Medulla oblongata (tissue), 1 donor: ENCODE data around the gene ZNF223.

Experiments used
- DNase-seq: peaks from one replicate; pipeline ENCODE4 v3.0.0-alpha.2; 2015; ENCODE audit errors: extremely low spot score

The ZNF223 gene

DNA sequence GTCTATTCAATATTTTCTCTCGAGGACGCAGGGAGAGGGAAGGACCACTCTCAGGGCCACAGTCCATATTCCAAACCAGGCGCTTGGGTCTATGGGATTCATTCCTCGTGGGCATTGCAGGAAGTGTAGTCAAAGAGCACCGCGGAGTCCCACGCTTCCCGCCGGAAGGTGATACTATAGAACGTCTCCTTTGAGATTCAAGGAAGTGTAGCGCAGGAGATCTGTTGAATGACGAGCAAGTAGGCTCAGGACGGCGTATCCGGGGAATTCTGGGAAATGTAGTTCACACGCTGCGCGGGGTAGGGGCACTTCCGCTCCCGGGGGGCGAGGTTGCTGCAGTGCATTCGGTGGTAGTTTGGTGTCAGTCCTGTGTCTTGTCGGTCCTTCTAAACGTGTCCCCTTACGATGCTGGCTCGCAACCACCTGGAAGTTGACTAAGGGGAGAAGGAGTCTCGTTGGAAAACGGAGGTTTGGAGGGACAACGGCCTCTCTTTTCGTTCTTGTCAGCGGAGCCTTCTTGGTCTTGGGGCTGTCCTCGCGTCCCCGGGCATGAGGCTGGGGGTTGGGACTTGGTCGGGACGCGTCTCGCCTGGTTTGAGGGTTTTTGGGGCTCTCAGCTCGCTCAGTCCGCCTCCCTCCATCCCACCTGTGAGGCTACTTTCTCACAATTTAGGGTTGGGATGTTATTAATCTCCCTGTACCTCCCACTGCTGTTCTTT lies 20.1 kb downstream of the ZNF223 start, which contains the start of gene ZNF284:
TSS of gene ZNF284 (plus strand) at position 336 of the 719 bp plus-strand sequence. CDS start 4,231 bp downstream, outside the sequence.
- peak; percentile 95 for DNase-seq

DNA sequence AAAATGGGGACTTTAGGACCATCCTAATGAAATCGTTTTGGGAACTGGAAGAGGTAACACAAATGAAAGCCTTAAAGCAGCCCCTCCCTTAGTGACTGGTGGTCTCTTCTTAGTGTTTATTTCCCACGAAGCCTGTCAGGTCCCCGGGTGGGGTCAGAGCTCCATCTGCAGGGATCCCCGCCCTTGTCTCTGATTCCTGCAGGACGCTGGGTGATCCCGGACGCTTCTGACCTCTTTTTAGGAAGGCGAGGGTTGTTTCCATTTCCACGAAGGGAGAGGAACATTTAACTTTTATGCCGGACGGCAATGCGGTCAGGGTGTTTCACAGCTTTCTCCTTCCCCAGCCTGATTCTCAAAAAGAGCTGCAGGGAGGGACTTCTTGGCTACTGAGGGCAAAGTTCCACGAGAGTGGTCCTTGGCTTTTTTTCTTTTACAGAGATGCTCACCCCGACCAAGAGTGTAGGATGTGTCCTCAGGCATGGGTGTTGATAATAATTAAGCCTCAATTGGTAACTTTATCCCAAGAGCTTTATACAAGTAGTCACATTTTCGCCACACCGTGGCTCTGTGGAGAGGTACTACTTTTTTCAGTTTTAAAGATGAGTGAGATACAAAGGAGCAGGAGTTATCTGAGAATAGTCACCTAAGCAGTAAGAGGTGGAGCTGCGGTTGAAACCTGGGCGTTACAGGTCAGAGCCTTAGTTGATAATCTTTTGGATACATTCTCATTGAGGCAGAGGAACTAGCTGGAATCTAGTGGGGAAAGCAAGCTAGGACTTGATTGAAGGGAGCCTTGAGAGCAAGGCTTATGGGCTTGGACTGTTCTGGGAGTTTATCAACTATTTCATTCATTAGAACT lies 20.9 kb downstream of the ZNF223 start:
- no peak for DNase-seq

DNA sequence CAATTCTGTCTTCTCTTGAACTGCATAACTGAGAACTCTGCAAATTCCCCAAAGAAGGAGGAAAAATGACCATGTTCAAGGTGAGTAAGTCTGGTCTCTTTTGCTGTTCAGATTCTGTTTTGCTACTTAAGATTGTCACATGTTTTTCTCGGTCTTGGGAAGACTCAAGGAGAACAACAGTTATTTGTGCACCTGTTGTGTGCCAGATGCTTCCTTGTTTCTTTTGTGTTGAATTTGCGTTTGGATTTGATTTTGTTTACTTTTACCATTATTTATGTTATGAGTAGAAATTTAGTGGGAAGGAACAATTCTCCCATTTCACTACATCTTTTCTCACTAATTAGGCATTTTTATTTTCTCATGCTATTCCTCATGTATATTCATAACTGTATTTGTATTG lies 24.5 kb downstream of the ZNF223 start:
- no peak for DNase-seq

DNA sequence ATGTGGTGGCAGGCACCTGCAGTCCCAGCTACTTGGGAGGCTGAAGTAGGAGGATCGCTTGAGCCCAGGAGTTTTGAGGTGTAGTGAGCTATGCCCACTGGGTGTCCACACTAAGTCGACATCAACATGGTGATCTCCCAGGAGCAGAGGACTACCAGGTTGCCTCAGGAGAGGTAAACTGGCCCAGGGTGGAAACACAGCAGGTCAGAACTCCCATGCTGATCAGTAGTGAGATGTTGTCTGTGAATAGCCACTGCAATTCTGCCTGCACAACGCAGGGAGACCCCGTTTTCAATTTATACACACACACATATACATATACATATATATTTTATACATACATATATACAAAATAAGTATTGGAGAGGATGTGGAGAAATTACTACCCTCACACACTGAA lies 40.3 kb downstream of the ZNF223 start:
- DNase-seq: no peak

DNA sequence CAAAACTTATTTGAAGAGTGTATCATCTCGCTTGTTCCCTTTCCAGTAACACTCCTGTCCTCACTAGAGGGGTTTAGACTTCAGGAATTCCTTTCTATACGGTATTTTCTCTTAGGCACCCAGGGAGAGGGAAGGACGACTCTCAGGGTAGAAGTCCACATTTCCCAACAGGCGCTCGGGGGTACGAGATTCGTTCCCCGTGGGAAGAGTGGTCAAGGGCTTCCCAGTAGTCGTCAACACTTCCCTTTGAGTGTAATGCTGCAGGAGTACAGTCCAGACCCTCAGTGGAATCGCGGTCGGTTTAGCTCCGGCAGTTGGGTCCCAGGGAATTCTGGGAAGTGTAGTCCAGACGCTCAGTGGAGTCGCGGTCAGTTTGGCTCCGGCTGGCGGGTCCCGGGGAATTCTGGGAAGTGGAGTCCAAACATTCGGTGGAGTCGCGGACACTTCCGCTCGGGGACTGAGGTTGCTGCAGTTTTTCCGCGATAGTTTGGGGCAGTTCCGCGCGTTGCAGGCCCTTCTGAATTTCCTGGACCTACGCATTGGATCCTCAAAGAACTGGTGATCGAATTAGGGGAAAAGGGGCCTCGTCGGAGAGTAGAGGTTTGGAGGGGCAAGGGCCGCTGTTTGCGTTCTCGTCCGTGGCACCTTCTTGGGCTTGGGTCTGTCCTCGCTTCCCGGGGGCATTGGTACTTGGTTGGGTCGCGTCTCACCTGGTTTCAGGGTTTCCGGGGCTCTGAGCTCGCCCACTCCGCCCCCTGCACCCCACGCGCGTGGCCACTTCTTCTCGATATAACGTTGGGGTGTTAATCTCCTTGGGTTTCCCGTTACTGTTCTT lies 42.3 kb downstream of the ZNF223 start, which contains the start of gene ZNF224:
TSS of gene ZNF224 (plus strand) at position 431 of the 835 bp plus-strand sequence. CDS start 3,513 bp downstream, outside the sequence.
- peak; percentile 97 for DNase-seq

DNA sequence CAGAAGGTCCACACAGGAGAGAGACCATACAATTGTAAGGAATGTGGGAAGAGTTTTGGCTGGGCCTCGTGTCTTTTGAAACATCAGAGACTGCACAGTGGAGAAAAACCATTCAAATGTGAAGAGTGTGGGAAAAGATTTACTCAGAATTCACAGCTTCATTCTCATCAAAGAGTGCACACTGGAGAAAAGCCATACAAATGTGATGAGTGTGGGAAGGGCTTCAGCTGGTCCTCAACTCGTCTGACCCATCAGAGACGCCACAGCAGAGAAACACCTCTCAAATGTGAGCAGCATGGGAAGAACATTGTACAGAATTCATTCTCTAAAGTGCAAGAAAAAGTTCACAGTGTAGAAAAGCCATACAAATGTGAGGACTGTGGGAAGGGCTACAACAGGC lies 55.9 kb downstream of the ZNF223 start:
- no peak for DNase-seq

DNA sequence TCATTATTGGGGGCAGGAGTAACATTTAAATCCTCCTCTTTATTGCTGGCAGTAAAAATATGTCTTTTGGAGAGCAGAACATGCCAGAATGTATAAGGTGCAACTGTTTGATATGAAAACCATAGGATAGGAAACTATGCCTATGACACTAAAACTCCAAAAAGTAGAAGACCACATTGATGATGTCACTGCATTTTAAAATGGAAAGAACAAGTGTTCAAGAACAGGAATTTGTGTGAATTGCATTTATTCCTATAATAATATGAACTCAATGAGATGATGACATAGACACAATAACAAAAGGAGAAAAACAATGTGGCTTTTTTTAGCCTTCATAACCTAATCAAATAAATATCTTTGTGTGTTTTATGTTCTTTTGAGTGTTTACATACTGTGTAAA lies 57.6 kb downstream of the ZNF223 start:
- no peak for DNase-seq

DNA sequence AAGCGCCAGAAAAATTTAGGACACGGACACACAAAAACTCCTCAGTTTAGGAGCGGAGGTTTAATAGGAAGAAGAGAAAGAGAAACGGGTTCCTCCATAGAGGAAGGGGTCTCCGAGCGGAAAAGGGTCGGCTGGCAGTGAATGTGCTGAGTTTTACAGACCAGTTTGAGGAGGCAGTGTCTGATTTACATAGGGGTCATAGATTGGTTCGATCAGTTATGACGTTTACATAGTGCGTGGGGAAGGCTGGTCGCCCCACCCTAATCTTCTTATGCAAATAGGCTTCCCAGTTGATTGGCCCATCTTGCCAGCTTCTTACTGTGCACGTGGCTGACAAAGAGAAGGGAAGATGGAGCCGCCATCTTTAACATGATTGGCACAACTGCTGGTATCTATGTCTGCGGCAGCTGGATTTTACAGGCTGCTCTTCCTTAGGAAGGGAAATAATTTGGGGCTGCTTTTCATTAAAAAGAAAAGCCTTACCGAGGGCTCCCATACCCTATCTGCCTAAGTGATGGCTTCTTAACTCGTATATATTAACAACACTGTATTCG lies 60.2 kb downstream of the ZNF223 start:
- DNase-seq: no peak

DNA sequence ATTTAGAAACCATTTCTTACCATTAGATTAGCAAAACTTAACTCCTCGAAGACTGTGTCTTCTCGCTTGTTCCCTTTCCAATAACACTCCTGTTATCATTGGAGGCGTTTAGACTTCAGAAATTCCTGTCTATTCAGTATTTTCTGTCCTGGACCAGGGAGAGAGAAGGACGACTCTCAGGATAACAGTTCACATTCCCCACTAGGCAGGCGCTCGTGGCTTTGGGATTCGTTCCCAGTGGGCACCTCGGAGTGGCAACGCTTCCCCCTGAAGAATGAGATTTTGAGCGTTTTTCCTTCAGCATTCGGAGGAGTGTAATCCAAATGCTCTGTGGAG lies 60.9 kb downstream of the ZNF223 start:
- DNase-seq: no peak

DNA sequence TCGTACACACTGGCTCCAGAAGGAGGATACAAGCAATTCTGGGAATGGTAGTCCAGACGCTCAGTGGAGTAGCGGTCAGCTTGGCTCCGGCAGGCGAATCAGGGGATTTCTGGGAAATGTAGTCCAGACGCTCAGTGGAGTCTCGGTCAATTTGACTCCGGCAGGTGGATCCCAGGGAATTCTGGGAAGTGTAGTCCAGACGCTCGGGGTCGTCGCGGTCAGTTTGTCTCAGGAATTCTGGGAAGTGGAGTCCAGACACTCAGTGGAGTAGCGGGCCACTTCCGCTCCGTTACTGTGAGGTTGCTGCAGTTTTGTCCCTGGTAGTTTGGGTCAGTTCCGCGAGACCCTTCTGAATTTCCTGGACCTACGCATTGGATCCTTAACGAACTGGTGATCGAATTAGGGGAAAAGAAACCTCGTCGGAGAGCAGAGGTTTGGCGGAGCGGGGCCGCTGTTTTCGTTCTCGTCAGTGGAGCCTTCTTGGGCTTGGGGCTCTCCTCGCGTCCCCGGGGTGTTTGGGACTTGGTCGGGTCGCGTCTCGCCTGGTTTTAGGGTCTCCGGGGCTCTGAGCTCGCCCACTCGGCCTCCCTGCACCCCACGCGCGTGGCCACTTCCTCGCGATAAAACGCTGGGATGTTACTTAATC lies 61.4 kb downstream of the ZNF223 start, which contains the start of gene ZNF225:
TSS of gene ZNF225 (plus strand) at position 262 of the 646 bp plus-strand sequence. CDS start 2,429 bp downstream, outside the sequence.
- peak; percentile 100 for DNase-seq

DNA sequence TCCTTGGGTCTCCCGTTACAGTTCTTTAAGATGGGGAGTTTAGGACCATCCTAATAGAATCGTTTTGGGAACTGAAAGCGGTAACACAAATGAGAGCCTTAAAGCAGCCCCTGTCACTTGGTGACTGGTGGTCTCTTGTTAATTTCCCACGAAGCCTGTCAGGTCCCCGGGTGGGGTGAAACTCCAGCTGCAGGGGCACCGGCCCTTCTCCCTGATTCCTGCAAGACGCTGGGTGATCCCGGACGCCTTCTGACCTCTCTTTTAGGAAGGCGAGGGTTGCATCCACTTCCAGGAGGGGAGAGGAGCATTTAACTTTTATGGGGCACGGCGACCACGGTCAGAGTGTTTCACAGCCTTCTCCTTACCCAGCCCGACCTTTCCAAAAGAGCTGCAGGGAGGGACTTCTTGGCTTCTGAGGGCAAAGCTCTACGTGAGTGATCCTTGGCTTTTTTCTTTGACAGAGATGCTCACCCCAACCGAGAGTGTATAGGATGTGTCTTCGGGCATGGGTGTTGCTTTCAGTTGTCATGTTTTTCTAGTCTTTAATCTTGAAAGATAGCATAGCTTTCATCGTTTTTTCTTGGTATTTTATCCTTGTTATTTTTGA lies 62.1 kb downstream of the ZNF223 start:
- no peak for DNase-seq
